ENCODE results near the gene BAZ2B.

The BAZ2B gene

GRCh38 chr2:159459279-159459678 is 157.1 kb downstream of the BAZ2B start:
- Histone ChIP-seq H3K27me3 (ENCODE audit: control insufficient read depth in 5 of 5, insufficient read depth in 4 of 5, low read length in 5 of 5) (no peaks in the 10 kb centered on the region), H3K4me1 (ENCODE audit: control insufficient read depth in 5 of 5, insufficient read depth in 5 of 5, low read length in 5 of 5) (peaks cover 0 to 2% (median 0%) of the 10 kb centered on the region in 5 donors), H3K9me3 (ENCODE audit: control insufficient read depth in 5 of 5, low read length in 5 of 5) (no peaks in the 10 kb centered on the region), H3K9ac (ENCODE audit: low read length in 5 of 5) (no peak overlapping the region), H3K36me3 (ENCODE audit: control insufficient read depth in 5 of 5, insufficient read depth in 5 of 5, low read length in 5 of 5) (no peaks in the 10 kb centered on the region), H3K4me3 (ENCODE audit: low read depth in 1 of 5, low read length in 5 of 5) (no peak overlapping the region), H3K27ac (ENCODE audit: low read depth, low read length) (no peak overlapping the region)

DNA sequence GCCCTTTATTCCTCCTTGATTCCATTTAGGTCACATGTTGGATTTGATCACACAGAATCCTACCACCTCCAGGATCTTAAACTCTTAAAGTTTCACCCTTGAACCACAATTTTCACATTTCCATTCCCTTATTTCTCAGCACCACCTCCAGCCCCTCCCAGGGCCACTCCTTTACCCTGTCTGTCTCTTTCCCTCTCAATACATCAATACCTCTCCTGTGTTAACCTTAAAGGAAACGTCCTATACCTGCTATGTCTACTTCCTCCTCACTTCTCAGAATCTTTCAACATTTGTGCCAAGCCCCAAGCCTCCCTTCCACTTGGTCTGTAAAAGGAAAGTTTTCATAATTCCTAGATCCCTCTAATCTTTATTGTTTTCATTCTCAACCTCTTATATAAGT is 158.8 kb downstream of the BAZ2B start:
- H3K9ac ChIP-seq (ENCODE audit: low read length in 5 of 5) = no peak overlapping the region
- H3K4me1 ChIP-seq (ENCODE audit: control insufficient read depth in 5 of 5, insufficient read depth in 5 of 5, low read length in 5 of 5) = peaks cover 0 to 2% (median 0%) of the 10 kb centered on the region in 5 donors
- H3K36me3 ChIP-seq (ENCODE audit: control insufficient read depth in 5 of 5, insufficient read depth in 5 of 5, low read length in 5 of 5) = no peaks in the 10 kb centered on the region
- no peaks in the 10 kb centered on the region for H3K9me3 ChIP-seq (ENCODE audit: control insufficient read depth in 5 of 5, low read length in 5 of 5)
- H3K27me3 ChIP-seq (ENCODE audit: control insufficient read depth in 5 of 5, insufficient read depth in 4 of 5, low read length in 5 of 5) = no peaks in the 10 kb centered on the region
- H3K4me3 ChIP-seq (ENCODE audit: low read depth in 1 of 5, low read length in 5 of 5) = no peak overlapping the region
- no peak overlapping the region for H3K27ac ChIP-seq (ENCODE audit: low read depth, low read length)

DNA sequence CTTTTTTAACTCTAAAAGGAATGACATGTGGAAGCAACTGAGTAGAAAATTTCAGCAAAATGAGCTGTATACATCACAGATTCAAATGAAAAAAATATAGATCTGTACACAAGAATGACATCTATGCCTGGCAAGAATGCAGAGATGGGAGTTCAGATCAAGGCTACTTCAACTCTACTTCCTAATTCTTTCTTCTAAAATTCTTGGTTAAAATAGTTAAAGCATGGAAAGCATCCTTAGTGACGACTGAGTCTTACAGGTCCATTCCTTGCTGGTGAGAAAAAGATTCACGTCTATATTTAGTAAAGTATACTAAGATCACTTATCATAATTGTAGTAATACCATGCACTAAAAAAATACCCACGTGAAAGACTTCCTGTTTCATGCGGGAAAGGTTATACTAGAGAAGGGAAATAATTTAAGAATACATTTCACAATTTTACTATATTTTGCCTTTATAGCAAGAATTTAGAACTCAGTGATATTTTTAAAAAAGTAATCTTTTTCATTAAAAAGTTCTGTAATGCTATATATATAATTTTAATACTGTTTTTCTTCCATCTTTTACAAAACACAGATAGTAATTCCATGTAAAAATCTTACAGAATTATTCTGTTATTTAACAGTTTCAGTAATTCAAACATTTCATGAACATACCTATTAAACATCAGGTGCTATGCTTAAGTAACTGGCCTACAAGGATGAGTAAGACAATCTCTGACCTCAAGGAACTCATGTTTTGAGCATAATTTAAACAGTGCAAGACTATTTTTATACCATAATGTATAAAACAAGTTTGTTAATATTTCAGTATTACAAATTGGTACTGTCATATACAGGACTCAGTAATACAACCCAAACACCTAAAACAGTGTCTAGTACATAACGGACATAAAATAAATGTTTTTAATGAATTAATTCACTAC is 159.6 kb downstream of the BAZ2B start:
- H3K9ac ChIP-seq (ENCODE audit: low read length in 5 of 5) = no peak overlapping the region
- no peak overlapping the region for H3K27ac ChIP-seq (ENCODE audit: low read depth, low read length)
- no peaks in the 10 kb centered on the region for H3K9me3 ChIP-seq (ENCODE audit: control insufficient read depth in 5 of 5, low read length in 5 of 5)
- peaks cover 0 to 2% (median 0%) of the 10 kb centered on the region in 5 donors for H3K4me1 ChIP-seq (ENCODE audit: control insufficient read depth in 5 of 5, insufficient read depth in 5 of 5, low read length in 5 of 5)
- no peaks in the 10 kb centered on the region for H3K27me3 ChIP-seq (ENCODE audit: control insufficient read depth in 5 of 5, insufficient read depth in 4 of 5, low read length in 5 of 5)
- no peak overlapping the region for H3K4me3 ChIP-seq (ENCODE audit: low read depth in 1 of 5, low read length in 5 of 5)
- H3K36me3 ChIP-seq (ENCODE audit: control insufficient read depth in 5 of 5, insufficient read depth in 5 of 5, low read length in 5 of 5) = no peaks in the 10 kb centered on the region

- H3K4me1 ChIP-seq (ENCODE audit: control insufficient read depth in 5 of 5, insufficient read depth in 5 of 5, low read length in 5 of 5) = peaks cover 0 to 2% (median 0%) of the 10 kb centered on the region in 5 donors
- no peak overlapping the region for H3K27ac ChIP-seq (ENCODE audit: low read depth, low read length)
- no peaks in the 10 kb centered on the region for H3K9me3 ChIP-seq (ENCODE audit: control insufficient read depth in 5 of 5, low read length in 5 of 5)
- H3K36me3 ChIP-seq (ENCODE audit: control insufficient read depth in 5 of 5, insufficient read depth in 5 of 5, low read length in 5 of 5) = no peaks in the 10 kb centered on the region
- H3K27me3 ChIP-seq (ENCODE audit: control insufficient read depth in 5 of 5, insufficient read depth in 4 of 5, low read length in 5 of 5) = no peaks in the 10 kb centered on the region
- H3K4me3 ChIP-seq (ENCODE audit: low read depth in 1 of 5, low read length in 5 of 5) = no peak overlapping the region
- H3K9ac ChIP-seq (ENCODE audit: low read length in 5 of 5) = no peak overlapping the region
These were observed 160.9 kb downstream of the BAZ2B start for GRCh38 chr2:159455330-159455918.

- Histone ChIP-seq H3K9me3 (ENCODE audit: control insufficient read depth in 5 of 5, low read length in 5 of 5) (no peaks in the 10 kb centered on the region), H3K36me3 (ENCODE audit: control insufficient read depth in 5 of 5, insufficient read depth in 5 of 5, low read length in 5 of 5) (no peaks in the 10 kb centered on the region), H3K9ac (ENCODE audit: low read length in 5 of 5) (no peak overlapping the region), H3K4me3 (ENCODE audit: low read depth in 1 of 5, low read length in 5 of 5) (no peak overlapping the region), H3K27me3 (ENCODE audit: control insufficient read depth in 5 of 5, insufficient read depth in 4 of 5, low read length in 5 of 5) (no peaks in the 10 kb centered on the region), H3K27ac (ENCODE audit: low read depth, low read length) (no peak overlapping the region), H3K4me1 (ENCODE audit: control insufficient read depth in 5 of 5, insufficient read depth in 5 of 5, low read length in 5 of 5) (peaks cover 0 to 2% (median 0%) of the 10 kb centered on the region in 5 donors)
These were observed 162.2 kb downstream of the BAZ2B start for GRCh38 chr2:159454185-159454584.

DNA sequence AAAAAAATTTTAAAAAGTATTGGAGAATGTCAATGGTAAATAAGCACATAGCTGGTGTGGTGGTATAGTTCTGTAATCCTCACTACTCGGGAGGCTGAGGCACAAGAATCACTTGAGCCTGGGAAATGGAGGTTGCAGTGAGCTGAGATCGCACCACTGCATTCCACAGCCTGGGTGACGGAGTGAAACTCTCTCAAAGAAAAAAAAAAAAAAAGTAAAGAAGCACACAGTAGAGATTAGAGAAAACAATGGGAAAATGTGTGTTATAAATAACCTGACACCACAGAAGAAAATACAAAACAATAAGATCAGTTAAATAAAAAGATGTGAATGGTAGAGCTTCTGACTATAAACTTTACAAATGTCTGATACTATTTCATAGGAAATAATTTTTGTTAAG is 166.2 kb downstream of the BAZ2B start:
- H3K36me3 ChIP-seq (ENCODE audit: control insufficient read depth in 5 of 5, insufficient read depth in 5 of 5, low read length in 5 of 5) = peaks cover 13 to 27% (median 18%) of the 10 kb centered on the region in 5 donors
- no peaks in the 10 kb centered on the region for H3K27me3 ChIP-seq (ENCODE audit: control insufficient read depth in 5 of 5, insufficient read depth in 4 of 5, low read length in 5 of 5)
- H3K4me3 ChIP-seq (ENCODE audit: low read depth in 1 of 5, low read length in 5 of 5) = no peak overlapping the region
- H3K4me1 ChIP-seq (ENCODE audit: control insufficient read depth in 5 of 5, insufficient read depth in 5 of 5, low read length in 5 of 5) = no peaks in the 10 kb centered on the region
- no peak overlapping the region for H3K27ac ChIP-seq (ENCODE audit: low read depth, low read length)
- no peak overlapping the region for H3K9ac ChIP-seq (ENCODE audit: low read length in 5 of 5)
- H3K9me3 ChIP-seq (ENCODE audit: control insufficient read depth in 5 of 5, low read length in 5 of 5) = no peaks in the 10 kb centered on the region

DNA sequence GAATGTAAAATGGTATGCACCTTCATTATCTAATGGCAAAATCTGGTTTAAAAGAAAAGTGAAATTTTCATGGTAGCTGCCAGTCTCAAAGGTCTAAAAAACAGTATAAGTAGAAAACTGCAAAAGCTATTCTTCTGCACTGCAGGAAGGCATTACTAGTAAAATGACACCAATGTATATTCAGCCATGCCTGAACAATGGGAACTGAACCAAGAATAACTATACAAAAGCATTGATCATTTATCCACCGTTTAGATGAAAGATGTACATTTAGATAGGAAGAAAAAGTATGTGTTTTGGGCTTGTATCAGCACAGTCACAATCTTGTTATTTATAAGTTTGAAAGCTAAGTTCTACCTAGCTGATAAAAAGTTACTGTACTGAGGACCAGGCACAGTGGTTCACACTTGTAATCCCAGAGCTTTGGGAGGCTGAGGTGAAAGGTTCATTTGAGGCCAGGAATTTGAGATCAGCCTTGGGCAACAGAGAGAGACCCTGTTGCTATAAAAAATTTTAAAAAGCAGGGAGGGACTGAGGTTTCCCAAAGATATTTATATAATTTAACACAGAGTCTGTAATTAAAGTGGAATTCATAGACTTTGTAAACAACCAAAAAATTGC is 166.7 kb downstream of the BAZ2B start:
- H3K4me3 ChIP-seq (ENCODE audit: low read depth in 1 of 5, low read length in 5 of 5) = no peak overlapping the region
- no peak overlapping the region for H3K9ac ChIP-seq (ENCODE audit: low read length in 5 of 5)
- H3K36me3 ChIP-seq (ENCODE audit: control insufficient read depth in 5 of 5, insufficient read depth in 5 of 5, low read length in 5 of 5) = peaks cover 17 to 33% (median 23%) of the 10 kb centered on the region in 5 donors
- H3K27me3 ChIP-seq (ENCODE audit: control insufficient read depth in 5 of 5, insufficient read depth in 4 of 5, low read length in 5 of 5) = no peaks in the 10 kb centered on the region
- H3K4me1 ChIP-seq (ENCODE audit: control insufficient read depth in 5 of 5, insufficient read depth in 5 of 5, low read length in 5 of 5) = no peaks in the 10 kb centered on the region
- no peak overlapping the region for H3K27ac ChIP-seq (ENCODE audit: low read depth, low read length)
- H3K9me3 ChIP-seq (ENCODE audit: control insufficient read depth in 5 of 5, low read length in 5 of 5) = no peaks in the 10 kb centered on the region

GRCh38 chr2:159446817-159447216 is 169.5 kb downstream of the BAZ2B start:
- peaks cover 0 to 3% (median 0%) of the 10 kb centered on the region in 5 donors for H3K4me1 ChIP-seq (ENCODE audit: control insufficient read depth in 5 of 5, insufficient read depth in 5 of 5, low read length in 5 of 5)
- H3K27me3 ChIP-seq (ENCODE audit: control insufficient read depth in 5 of 5, insufficient read depth in 4 of 5, low read length in 5 of 5) = no peaks in the 10 kb centered on the region
- no peaks in the 10 kb centered on the region for H3K9me3 ChIP-seq (ENCODE audit: control insufficient read depth in 5 of 5, low read length in 5 of 5)
- H3K4me3 ChIP-seq (ENCODE audit: low read depth in 1 of 5, low read length in 5 of 5) = no peak overlapping the region
- H3K9ac ChIP-seq (ENCODE audit: low read length in 5 of 5) = no peak overlapping the region
- peaks cover 26 to 55% (median 39%) of the 10 kb centered on the region in 5 donors for H3K36me3 ChIP-seq (ENCODE audit: control insufficient read depth in 5 of 5, insufficient read depth in 5 of 5, low read length in 5 of 5)
- no peak overlapping the region for H3K27ac ChIP-seq (ENCODE audit: low read depth, low read length)

DNA sequence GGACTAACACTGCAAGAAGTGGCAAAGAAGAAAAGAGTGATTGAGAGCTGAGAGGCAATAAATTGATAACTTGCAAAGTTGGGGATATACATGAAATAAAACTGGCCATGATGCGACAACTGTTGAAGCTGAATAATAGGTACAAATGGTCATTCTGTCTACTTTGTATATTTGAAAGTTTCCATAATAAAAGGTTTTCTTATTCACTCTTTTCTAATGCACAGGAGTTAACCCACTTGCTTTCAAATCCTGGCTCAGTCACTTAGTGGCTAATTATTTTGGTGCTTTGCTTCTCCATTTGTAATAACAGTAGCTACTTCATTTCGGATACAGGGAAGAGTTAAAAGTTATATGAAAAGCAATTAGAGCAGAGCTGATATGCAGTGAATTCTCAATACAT is 170.1 kb downstream of the BAZ2B start:
- H3K4me1 ChIP-seq (ENCODE audit: control insufficient read depth in 5 of 5, insufficient read depth in 5 of 5, low read length in 5 of 5) = peaks cover 0 to 3% (median 0%) of the 10 kb centered on the region in 5 donors
- no peak overlapping the region for H3K4me3 ChIP-seq (ENCODE audit: low read depth in 1 of 5, low read length in 5 of 5)
- no peaks in the 10 kb centered on the region for H3K27me3 ChIP-seq (ENCODE audit: control insufficient read depth in 5 of 5, insufficient read depth in 4 of 5, low read length in 5 of 5)
- H3K9ac ChIP-seq (ENCODE audit: low read length in 5 of 5) = no peak overlapping the region
- H3K9me3 ChIP-seq (ENCODE audit: control insufficient read depth in 5 of 5, low read length in 5 of 5) = no peaks in the 10 kb centered on the region
- no peak overlapping the region for H3K27ac ChIP-seq (ENCODE audit: low read depth, low read length)
- H3K36me3 ChIP-seq (ENCODE audit: control insufficient read depth in 5 of 5, insufficient read depth in 5 of 5, low read length in 5 of 5) = peaks cover 26 to 56% (median 39%) of the 10 kb centered on the region in 5 donors

GRCh38 chr2:159445307-159445706 is 171.0 kb downstream of the BAZ2B start:
- H3K27ac ChIP-seq (ENCODE audit: low read depth, low read length) = no peak overlapping the region
- peaks cover 28 to 58% (median 39%) of the 10 kb centered on the region in 5 donors for H3K36me3 ChIP-seq (ENCODE audit: control insufficient read depth in 5 of 5, insufficient read depth in 5 of 5, low read length in 5 of 5)
- H3K27me3 ChIP-seq (ENCODE audit: control insufficient read depth in 5 of 5, insufficient read depth in 4 of 5, low read length in 5 of 5) = no peaks in the 10 kb centered on the region
- peaks cover 0 to 3% (median 0%) of the 10 kb centered on the region in 5 donors for H3K4me1 ChIP-seq (ENCODE audit: control insufficient read depth in 5 of 5, insufficient read depth in 5 of 5, low read length in 5 of 5)
- H3K9ac ChIP-seq (ENCODE audit: low read length in 5 of 5) = no peak overlapping the region
- no peak overlapping the region for H3K4me3 ChIP-seq (ENCODE audit: low read depth in 1 of 5, low read length in 5 of 5)
- no peaks in the 10 kb centered on the region for H3K9me3 ChIP-seq (ENCODE audit: control insufficient read depth in 5 of 5, low read length in 5 of 5)

All from subcutaneous abdominal adipose tissue (tissue), 5 donors.